MM.1S (cell line): ENCODE data around the gene SRSF11.

ENCODE experiments used
- DNase-seq: peaks from one replicate; pipeline ENCODE4 v3.0.0-alpha.2; 2015
- H2AFZ ChIP-seq: fragments of 300-600 bp; sonication (generic); 2 replicates; pipeline ENCODE4 v1.6.0; 2016; ENCODE audit warnings: antibody characterized with exemption, low read length
- H3F3A ChIP-seq: fragments of 300-600 bp; sonication (generic); 2 replicates; pipeline ENCODE4 v1.6.1; 2016; ENCODE audit warnings: mild to moderate bottlenecking, antibody characterized with exemption, low read length, moderate library complexity, mixed read lengths; ENCODE audit not compliant: insufficient read depth
- H3K27ac ChIP-seq: fragments of 300-600 bp; sonication (generic); 2 replicates; pipeline ENCODE4 v1.5.1; 2016; ENCODE audit warnings: mild to moderate bottlenecking, low read length
- H3K27me3 ChIP-seq: fragments of 300-600 bp; sonication (generic); replicated peaks from 2 replicates; pipeline ENCODE4 v1.6.0; 2016; ENCODE audit warnings: low read length; ENCODE audit not compliant: insufficient read depth
- H3K36me3 ChIP-seq: fragments of 300-600 bp; sonication (generic); replicated peaks from 2 replicates; pipeline ENCODE4 v1.6.1; 2016; ENCODE audit warnings: mild to moderate bottlenecking, low read length, mixed read lengths; ENCODE audit not compliant: insufficient read depth
- H3K4me1 ChIP-seq: fragments of 300-600 bp; sonication (generic); 2 replicates; pipeline ENCODE4 v1.6.1; 2016; ENCODE audit warnings: low read length, mixed read lengths
- H3K4me2 ChIP-seq: fragments of 300-600 bp; sonication (generic); 2 replicates; pipeline ENCODE4 v1.6.0; 2016; ENCODE audit warnings: low read depth, low read length
- H3K4me3 ChIP-seq: fragments of 300-600 bp; sonication (generic); 2 replicates; pipeline ENCODE4 v1.5.1; 2016; ENCODE audit warnings: low read length, mixed read lengths
- H3K79me2 ChIP-seq: fragments of 300-600 bp; sonication (generic); 2 replicates; pipeline ENCODE4 v1.6.1; 2016; ENCODE audit warnings: mixed run types, low read length, mixed read lengths
- H3K9ac ChIP-seq: fragments of 300-600 bp; sonication (generic); 2 replicates; pipeline ENCODE4 v1.6.1; 2016; ENCODE audit warnings: low read length, mixed read lengths
- H3K9me2 ChIP-seq: fragments of 300-600 bp; sonication (generic); replicated peaks from 2 replicates; pipeline ENCODE4 v1.6.1; 2016; ENCODE audit warnings: mild to moderate bottlenecking, low read length, mixed read lengths; ENCODE audit not compliant: insufficient read depth
- H3K9me3 ChIP-seq: fragments of 300-600 bp; sonication (generic); replicated peaks from 2 replicates; pipeline ENCODE4 v1.6.1; 2016; ENCODE audit warnings: mild to moderate bottlenecking, low read length, mixed read lengths; ENCODE audit not compliant: insufficient read depth
- H4K20me1 ChIP-seq: fragments of 300-600 bp; sonication (generic); 2 replicates; pipeline ENCODE4 v1.6.1; 2016; ENCODE audit warnings: mild to moderate bottlenecking, low read length, moderate library complexity, mixed read lengths; ENCODE audit not compliant: insufficient read depth
- EZH2 ChIP-seq: fragments of 300-600 bp; sonication (generic); optimal IDR thresholded peaks from 2 replicates; pipeline ENCODE3; 2017; ENCODE audit warnings: low read depth, mild to moderate bottlenecking, antibody characterized with exemption, low read length, mixed read lengths
- EZH2phosphoT487 ChIP-seq: fragments of 300-600 bp; sonication (generic); IDR thresholded peaks from 2 replicates; pipeline ENCODE4 v1.6.1; 2018; ENCODE audit warnings: antibody characterized with exemption, low read length
- TF ChIP-seq, protein P1 (sequence below): fragments of 300-600 bp; sonication (generic); IDR thresholded peaks from 2 replicates; pipeline ENCODE4 v1.5.1; 2016; ENCODE audit warnings: antibody characterized with exemption, low read length, mixed read lengths

Gene SRSF11

GRCh38 chr1:70228670-70229069, 7.5 kb downstream of the SRSF11 start:
- no peak for DNase-seq
- Histone ChIP-seq H3K4me1 (peaks cover 34% of the 10 kb centered on the region), H3K9ac (no peak overlapping the region), H3F3A (no peaks in the 10 kb centered on the region), H3K9me3 (no peaks in the 10 kb centered on the region), H3K27me3 (no peaks in the 10 kb centered on the region), H3K79me2 (peaks cover 98% of the 10 kb centered on the region), H3K9me2 (no peaks in the 10 kb centered on the region), H3K4me3 (no peak overlapping the region), H3K27ac (no peak overlapping the region), H4K20me1 (peaks cover 18% of the 10 kb centered on the region), H2AFZ (no peak overlapping the region), H3K36me3 (peaks cover 31% of the 10 kb centered on the region), H3K4me2 (no peak overlapping the region)
- TF ChIP-seq, protein P1, sequence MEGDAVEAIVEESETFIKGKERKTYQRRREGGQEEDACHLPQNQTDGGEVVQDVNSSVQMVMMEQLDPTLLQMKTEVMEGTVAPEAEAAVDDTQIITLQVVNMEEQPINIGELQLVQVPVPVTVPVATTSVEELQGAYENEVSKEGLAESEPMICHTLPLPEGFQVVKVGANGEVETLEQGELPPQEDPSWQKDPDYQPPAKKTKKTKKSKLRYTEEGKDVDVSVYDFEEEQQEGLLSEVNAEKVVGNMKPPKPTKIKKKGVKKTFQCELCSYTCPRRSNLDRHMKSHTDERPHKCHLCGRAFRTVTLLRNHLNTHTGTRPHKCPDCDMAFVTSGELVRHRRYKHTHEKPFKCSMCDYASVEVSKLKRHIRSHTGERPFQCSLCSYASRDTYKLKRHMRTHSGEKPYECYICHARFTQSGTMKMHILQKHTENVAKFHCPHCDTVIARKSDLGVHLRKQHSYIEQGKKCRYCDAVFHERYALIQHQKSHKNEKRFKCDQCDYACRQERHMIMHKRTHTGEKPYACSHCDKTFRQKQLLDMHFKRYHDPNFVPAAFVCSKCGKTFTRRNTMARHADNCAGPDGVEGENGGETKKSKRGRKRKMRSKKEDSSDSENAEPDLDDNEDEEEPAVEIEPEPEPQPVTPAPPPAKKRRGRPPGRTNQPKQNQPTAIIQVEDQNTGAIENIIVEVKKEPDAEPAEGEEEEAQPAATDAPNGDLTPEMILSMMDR, result no peak
- TF ChIP-seq EZH2phosphoT487 (no peak), EZH2 (no peak)

GRCh38 chr1:70231475-70231874, 10.3 kb downstream of the SRSF11 start:
- H3K9me2 ChIP-seq, result no peaks in the 10 kb centered on the region
- H2AFZ ChIP-seq, result no peak overlapping the region
- H3K9ac ChIP-seq, result no peak overlapping the region
- H3K4me1 ChIP-seq, result peaks cover 19% of the 10 kb centered on the region
- H3K27me3 ChIP-seq, result no peaks in the 10 kb centered on the region
- H3K4me2 ChIP-seq, result no peak overlapping the region
- H3K36me3 ChIP-seq, result peaks cover 31% of the 10 kb centered on the region
- TF ChIP-seq EZH2, result no peak
- TF ChIP-seq, protein P1, result no peak
- TF ChIP-seq EZH2phosphoT487, result no peak
- no peak for DNase-seq
- no peaks in the 10 kb centered on the region for H3F3A ChIP-seq
- peaks cover 17% of the 10 kb centered on the region for H4K20me1 ChIP-seq
- H3K4me3 ChIP-seq, result no peak overlapping the region
- H3K27ac ChIP-seq, result no peak overlapping the region
- peaks cover 83% of the 10 kb centered on the region for H3K79me2 ChIP-seq
- H3K9me3 ChIP-seq, result no peaks in the 10 kb centered on the region

DNA sequence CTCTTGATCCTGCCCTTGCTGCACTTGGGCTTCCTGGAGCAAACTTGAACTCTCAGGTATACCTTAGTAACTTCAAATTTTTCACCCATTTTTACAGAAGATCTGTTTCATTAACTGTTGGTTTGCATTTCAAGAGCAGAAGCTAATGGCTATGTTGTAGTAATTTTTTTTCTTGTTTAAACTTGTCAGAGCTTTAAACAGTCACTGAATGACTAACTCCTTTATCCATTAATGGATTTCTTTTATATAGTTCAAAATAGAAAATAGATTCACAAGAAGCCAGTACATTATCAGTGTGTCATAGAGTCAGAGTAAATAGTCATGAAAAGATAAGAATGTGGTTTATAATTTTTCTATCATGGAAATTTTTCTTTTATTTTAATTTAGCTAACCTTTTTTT, 13.6 kb downstream of the SRSF11 start:
- no peak for TF ChIP-seq EZH2
- TF ChIP-seq EZH2phosphoT487, result no peak
- TF ChIP-seq, protein P1, result no peak
- H3K79me2 ChIP-seq, result peaks cover 74% of the 10 kb centered on the region
- H3K9me3 ChIP-seq, result no peaks in the 10 kb centered on the region
- no peak for DNase-seq
- H3F3A ChIP-seq, result 0 out of 2 replicates have a peak, but pooled peaks cover 2% of the 10 kb centered on the region
- no peaks in the 10 kb centered on the region for H3K27me3 ChIP-seq
- H3K9me2 ChIP-seq, result no peaks in the 10 kb centered on the region
- H3K9ac ChIP-seq, result no peak overlapping the region
- no peak overlapping the region for H2AFZ ChIP-seq
- no peak overlapping the region for H3K27ac ChIP-seq
- no peak overlapping the region for H3K4me3 ChIP-seq
- no peaks in the 10 kb centered on the region for H3K4me1 ChIP-seq
- no peaks in the 10 kb centered on the region; the same call in 1 of the 2 replicates for H4K20me1 ChIP-seq
- H3K36me3 ChIP-seq, result peaks cover 37% of the 10 kb centered on the region
- H3K4me2 ChIP-seq, result no peak overlapping the region
